ENCODE data around the gene CYTL1.

GRCh38 chr4:5019796-5020195, 538 bp upstream of the CYTL1 start:
- TF ChIP-seq CTCF (IDR thresholded peaks at IDR 0.05): no peak
- no peak for TF ChIP-seq POLR2A (IDR thresholded peaks at IDR 0.05)

All from heart left ventricle (tissue), 13 donors.